Measurements from ENCODE around the gene CACYBP.

- TF ChIP-seq ZNF565 (CRISPR knock-in tag; conservative IDR thresholded peaks at IDR 0.05; ENCODE audit: low read depth), result no peak
- TF ChIP-seq CSDC2 (CRISPR knock-in tag; IDR thresholded peaks at IDR 0.05), result no peak
- no peak for TF ChIP-seq ARNTL (CRISPR knock-in tag; IDR thresholded peaks at IDR 0.05; ENCODE audit: borderline replicate concordance, low read depth)
- TF ChIP-seq ZFP30 (CRISPR knock-in tag; IDR thresholded peaks at IDR 0.05), result no peak
- TF ChIP-seq PATZ1 (CRISPR knock-in tag; IDR thresholded peaks at IDR 0.05; ENCODE audit: borderline replicate concordance), result no peak
- TF ChIP-seq ZNF8 (CRISPR knock-in tag; IDR thresholded peaks at IDR 0.05), result no peak
- no peak for TF ChIP-seq GLIS3 (CRISPR knock-in tag; IDR thresholded peaks at IDR 0.05)
- no peak for TF ChIP-seq ZNF70 (CRISPR knock-in tag; IDR thresholded peaks at IDR 0.05)
- TF ChIP-seq RARB (CRISPR knock-in tag; IDR thresholded peaks at IDR 0.05), result no peak
- TF ChIP-seq TOX (CRISPR knock-in tag; IDR thresholded peaks at IDR 0.05; ENCODE audit: borderline replicate concordance), result no peak
- no peak for TF ChIP-seq CREB5 (CRISPR knock-in tag; IDR thresholded peaks at IDR 0.05; ENCODE audit: low read depth)
- TF ChIP-seq ESRRG (CRISPR knock-in tag; IDR thresholded peaks at IDR 0.05), result no peak
- no peak for TF ChIP-seq ZFP3 (CRISPR knock-in tag; IDR thresholded peaks at IDR 0.05)
- no peak for TF ChIP-seq CSRNP3 (CRISPR knock-in tag; IDR thresholded peaks at IDR 0.05)
These were observed 43.7 kb upstream of the CACYBP start for GRCh38 chr1:174956086-174956485.

All from SK-N-SH treated with all-trans-retinoic acid at 6 μM for 48 hours (cell line).